Measurements from ENCODE around the gene CSDE1.

CSDE1 gene

DNA sequence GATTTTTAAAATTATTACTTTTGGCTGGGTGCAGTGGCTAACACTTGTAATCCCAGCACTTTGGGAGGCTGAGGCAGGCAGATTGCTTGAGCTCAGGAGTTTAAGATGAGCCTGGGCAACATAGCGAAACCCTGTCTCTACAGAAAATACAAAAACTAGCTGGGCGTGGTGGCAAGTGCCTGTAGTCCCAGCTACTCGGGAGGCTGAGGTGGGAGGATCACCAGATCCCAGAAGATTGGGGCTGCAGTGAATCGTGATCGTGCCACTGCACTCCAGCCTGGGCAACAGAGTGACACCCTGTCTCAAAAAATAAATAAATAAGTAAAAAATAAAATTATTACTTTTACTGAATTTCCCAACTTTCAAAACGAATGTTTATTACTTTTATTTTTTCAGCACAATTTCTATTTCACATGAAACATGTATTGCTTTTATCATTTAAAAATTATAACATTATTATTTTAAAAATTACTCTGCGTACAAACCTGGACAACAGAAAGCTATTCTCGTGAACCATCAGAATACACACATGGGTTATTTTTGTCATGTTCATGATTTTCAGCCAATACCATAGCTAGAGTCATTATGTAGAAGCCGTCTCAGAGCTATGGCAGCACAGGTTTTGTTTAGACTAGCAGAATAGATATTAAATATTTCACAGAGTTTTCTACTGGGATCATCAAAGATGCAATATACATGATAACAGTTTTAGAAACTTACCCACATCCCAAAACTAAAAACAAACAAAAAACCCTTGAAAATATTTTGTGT lies 63.1 kb downstream of the CSDE1 start:
- no peak for DNase-seq (ENCODE audit: low read depth)

GRCh38 chr1:114692947-114693346 lies 64.8 kb downstream of the CSDE1 start:
- TF ChIP-seq, protein P1, sequence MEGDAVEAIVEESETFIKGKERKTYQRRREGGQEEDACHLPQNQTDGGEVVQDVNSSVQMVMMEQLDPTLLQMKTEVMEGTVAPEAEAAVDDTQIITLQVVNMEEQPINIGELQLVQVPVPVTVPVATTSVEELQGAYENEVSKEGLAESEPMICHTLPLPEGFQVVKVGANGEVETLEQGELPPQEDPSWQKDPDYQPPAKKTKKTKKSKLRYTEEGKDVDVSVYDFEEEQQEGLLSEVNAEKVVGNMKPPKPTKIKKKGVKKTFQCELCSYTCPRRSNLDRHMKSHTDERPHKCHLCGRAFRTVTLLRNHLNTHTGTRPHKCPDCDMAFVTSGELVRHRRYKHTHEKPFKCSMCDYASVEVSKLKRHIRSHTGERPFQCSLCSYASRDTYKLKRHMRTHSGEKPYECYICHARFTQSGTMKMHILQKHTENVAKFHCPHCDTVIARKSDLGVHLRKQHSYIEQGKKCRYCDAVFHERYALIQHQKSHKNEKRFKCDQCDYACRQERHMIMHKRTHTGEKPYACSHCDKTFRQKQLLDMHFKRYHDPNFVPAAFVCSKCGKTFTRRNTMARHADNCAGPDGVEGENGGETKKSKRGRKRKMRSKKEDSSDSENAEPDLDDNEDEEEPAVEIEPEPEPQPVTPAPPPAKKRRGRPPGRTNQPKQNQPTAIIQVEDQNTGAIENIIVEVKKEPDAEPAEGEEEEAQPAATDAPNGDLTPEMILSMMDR (conservative IDR thresholded peaks at IDR 0.05; ENCODE audit: low read depth, low read length), result no peak
- no peak for DNase-seq (ENCODE audit: low read depth)

More for the DNA sequence above, 63.1 kb downstream of the CSDE1 start:
- H3K4me3 ChIP-seq (ENCODE audit: low read depth, low read length), result no peak overlapping the region
- TF ChIP-seq, protein P1 (conservative IDR thresholded peaks at IDR 0.05; ENCODE audit: low read depth, low read length), result no peak

DNA sequence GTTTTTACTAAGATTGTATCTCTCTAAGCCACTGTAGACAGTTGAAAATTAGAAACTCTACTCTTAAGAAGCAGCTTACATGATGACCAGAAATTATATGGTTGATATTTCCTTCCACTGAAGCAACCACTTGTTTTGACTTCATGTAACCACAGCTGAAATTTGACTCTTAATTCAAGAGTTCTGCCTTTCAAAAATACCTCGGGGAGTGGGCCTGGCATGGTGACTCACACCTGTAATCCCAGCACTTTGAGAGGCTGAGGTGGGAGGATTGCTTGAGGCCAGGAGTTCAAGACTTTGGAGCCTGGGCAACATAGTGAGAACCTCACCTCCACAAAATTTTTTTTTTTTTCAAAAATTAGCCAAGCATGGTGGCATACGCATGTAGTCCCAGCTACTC lies 66.7 kb downstream of the CSDE1 start:
- DNase-seq (ENCODE audit: low read depth), result no peak
- TF ChIP-seq, protein P1 (conservative IDR thresholded peaks at IDR 0.05; ENCODE audit: low read depth, low read length), result no peak
- no peak overlapping the region for H3K4me3 ChIP-seq (ENCODE audit: low read depth, low read length)

More at GRCh38 chr1:114692947-114693346, 64.8 kb downstream of the CSDE1 start:
- H3K4me3 ChIP-seq (ENCODE audit: low read depth, low read length), result no peak overlapping the region

- DNase-seq (ENCODE audit: low read depth), result no peak
- TF ChIP-seq, protein P1 (conservative IDR thresholded peaks at IDR 0.05; ENCODE audit: low read depth, low read length), result no peak
- no peak overlapping the region for H3K4me3 ChIP-seq (ENCODE audit: low read depth, low read length)
Measured at GRCh38 chr1:114690148-114690547, 67.6 kb downstream of the CSDE1 start.

DNA sequence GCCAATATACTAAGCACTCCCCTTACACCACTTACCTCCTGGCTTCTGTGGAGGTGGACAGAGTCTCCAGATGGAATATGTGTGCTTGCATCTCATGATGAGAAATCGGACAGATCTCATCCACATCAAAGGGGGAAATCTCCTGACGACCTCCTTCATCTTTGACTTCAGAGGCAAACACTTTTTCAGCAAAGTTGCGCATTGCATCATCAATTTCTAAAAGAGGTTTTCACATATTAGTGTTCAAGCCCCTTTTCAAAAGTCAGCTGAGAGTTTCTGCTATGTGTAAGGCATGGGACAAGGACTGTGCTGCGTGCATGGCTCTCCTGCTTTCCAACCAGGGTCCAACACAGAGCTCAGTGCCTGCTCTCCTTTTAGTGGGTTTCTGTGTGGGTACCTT lies 69.3 kb downstream of the CSDE1 start:
- no peak for DNase-seq (ENCODE audit: low read depth)
- H3K4me3 ChIP-seq (ENCODE audit: low read depth, low read length), result no peak overlapping the region
- TF ChIP-seq, protein P1 (conservative IDR thresholded peaks at IDR 0.05; ENCODE audit: low read depth, low read length), result no peak

GRCh38 chr1:114685851-114686250 lies 71.9 kb downstream of the CSDE1 start:
- no peak overlapping the region for H3K4me3 ChIP-seq (ENCODE audit: low read depth, low read length)
- TF ChIP-seq, protein P1 (conservative IDR thresholded peaks at IDR 0.05; ENCODE audit: low read depth, low read length), result no peak
- no peak for DNase-seq (ENCODE audit: low read depth)

- no peak for DNase-seq (ENCODE audit: low read depth)
- no peak overlapping the region for H3K4me3 ChIP-seq (ENCODE audit: low read depth, low read length)
- TF ChIP-seq, protein P1 (conservative IDR thresholded peaks at IDR 0.05; ENCODE audit: low read depth, low read length), result no peak
Measured at GRCh38 chr1:114677691-114678090, 80.1 kb downstream of the CSDE1 start.

Data from choroid plexus epithelial cell (primary cell).